DMS 273 (cell line): Measurements from ENCODE around the gene CEP104.
"Not testable (repeated sequence)": the region's sequence is repeated elsewhere in the genome, so short reads cannot be mapped to it uniquely, and the experiment has no call there.

ENCODE experiments used
- DNase-seq: peaks from one replicate; lab custom pipeline; 2025; ENCODE audit not compliant: unreplicated experiment; lab: John Stamatoyannopoulos, UW

Gene CEP104

GRCh38 chr1:3828391-3828790 lies 28.6 kb downstream of the CEP104 start:
- DNase-seq, result no peak

GRCh38 chr1:3827813-3828307 lies 29.2 kb downstream of the CEP104 start:
- DNase-seq, result peak; percentile 22

GRCh38 chr1:3825356-3825755 lies 31.7 kb downstream of the CEP104 start:
- DNase-seq, result no peak

- no peak for DNase-seq
These were observed 32.4 kb downstream of the CEP104 start for GRCh38 chr1:3824650-3825049.

GRCh38 chr1:3822421-3822820 lies 34.6 kb downstream of the CEP104 start:
- no peak for DNase-seq

- DNase-seq, result no peak
These were observed 35.1 kb downstream of the CEP104 start for GRCh38 chr1:3821908-3822307.

- DNase-seq, result peak; percentile 64
These were observed 35.6 kb downstream of the CEP104 start for GRCh38 chr1:3821447-3821846.

GRCh38 chr1:3821004-3821403 lies 36.0 kb downstream of the CEP104 start:
- DNase-seq, result peak; percentile 97

GRCh38 chr1:3820316-3820715 lies 36.7 kb downstream of the CEP104 start:
- peak; percentile 32 for DNase-seq

- peak; percentile 62 for DNase-seq
These were observed 37.2 kb downstream of the CEP104 start for GRCh38 chr1:3819771-3820200.

GRCh38 chr1:3817821-3818597 lies 39.0 kb downstream of the CEP104 start:
- no peak for DNase-seq

GRCh38 chr1:3817138-3817740 lies 39.8 kb downstream of the CEP104 start:
- no peak for DNase-seq

- no peak for DNase-seq
These were observed 40.5 kb downstream of the CEP104 start for GRCh38 chr1:3816331-3817137.

- DNase-seq, result no peak
These were observed 42.0 kb downstream of the CEP104 start for GRCh38 chr1:3814771-3815561.

- DNase-seq, result no peak
These were observed 42.9 kb downstream of the CEP104 start for GRCh38 chr1:3814065-3814464.

- no peak for DNase-seq
These were observed 45.5 kb downstream of the CEP104 start for GRCh38 chr1:3811595-3811911.

- not testable (repeated sequence) for DNase-seq
These were observed 46.8 kb downstream of the CEP104 start for GRCh38 chr1:3810149-3810761.

GRCh38 chr1:3809680-3810079 lies 47.3 kb downstream of the CEP104 start:
- no peak for DNase-seq

GRCh38 chr1:3807769-3808168 lies 49.2 kb downstream of the CEP104 start:
- DNase-seq, result no peak

- no peak for DNase-seq
These were observed 52.0 kb downstream of the CEP104 start for GRCh38 chr1:3805038-3805437.

- DNase-seq, result not testable (repeated sequence)
These were observed 52.4 kb downstream of the CEP104 start for GRCh38 chr1:3804627-3804944.
